ENCODE data around the gene SSBP4. TPM values are rescaled to one million over a fixed set of nuclear protein-coding genes. Genes with fewer than 3 reads are reported as not detected.

SSBP4 gene
- total and polyA plus RNA-seq, 9 of the 15 experiments (the other 6 are each of a cell fraction or from before 2014, with no cell fraction given), result 1.1 to 189 (median 39.0) TPM

- peak; percentile 82 for TF ChIP-seq ZNF589 (CRISPR knock-in tag; IDR thresholded peaks at IDR 0.05; ENCODE audit: low read depth)
- no peak for TF ChIP-seq SMARCC2 (IDR thresholded peaks at IDR 0.05; ENCODE audit: low read depth)
- TF ChIP-seq TAF7 (tag; IDR thresholded peaks at IDR 0.05), result no peak
- no peak for TF ChIP-seq ZC3H8 (IDR thresholded peaks at IDR 0.05)
- TF ChIP-seq NR2C1 (IDR thresholded peaks at IDR 0.05), result no peak
- TF ChIP-seq NR2C1 (tag; IDR thresholded peaks at IDR 0.05), result peak; percentile 62; the same call in 1 of the 2 replicates
- TF ChIP-seq MEF2D (tag; conservative IDR thresholded peaks at IDR 0.05; ENCODE audit: low read depth), result no peak
- TF ChIP-seq ZC3H4 (CRISPR knock-in tag; IDR thresholded peaks at IDR 0.05; ENCODE audit: borderline replicate concordance), result no peak
- peak; percentile 94 for TF ChIP-seq GABPA (tag; conservative IDR thresholded peaks at IDR 0.05; ENCODE audit: low read depth)
- no peak for TF ChIP-seq NFRKB (IDR thresholded peaks at IDR 0.05; ENCODE audit: low read depth)
- no peak for TF ChIP-seq GATAD2B (IDR thresholded peaks at IDR 0.05; ENCODE audit: borderline replicate concordance)
- TF ChIP-seq MYBL2 (IDR thresholded peaks at IDR 0.05; ENCODE audit: low read depth), result no peak
- TF ChIP-seq MYBL2 (CRISPR knock-in tag; IDR thresholded peaks at IDR 0.05; ENCODE audit: borderline replicate concordance), result no peak
- TF ChIP-seq MYC (IDR thresholded peaks at IDR 0.05; ENCODE audit: low read depth, low read length), result peak; percentile 88
- TF ChIP-seq MYC (CRISPR knock-in tag; IDR thresholded peaks at IDR 0.05; ENCODE audit: borderline replicate concordance, low read depth), result peak; percentile 51; the same call in 1 of the 2 replicates
- TF ChIP-seq LARP7 (IDR thresholded peaks at IDR 0.05), result no peak
- TF ChIP-seq PHB2 (IDR thresholded peaks at IDR 0.05; ENCODE audit: low read depth), result no peak
- TF ChIP-seq, protein P1, sequence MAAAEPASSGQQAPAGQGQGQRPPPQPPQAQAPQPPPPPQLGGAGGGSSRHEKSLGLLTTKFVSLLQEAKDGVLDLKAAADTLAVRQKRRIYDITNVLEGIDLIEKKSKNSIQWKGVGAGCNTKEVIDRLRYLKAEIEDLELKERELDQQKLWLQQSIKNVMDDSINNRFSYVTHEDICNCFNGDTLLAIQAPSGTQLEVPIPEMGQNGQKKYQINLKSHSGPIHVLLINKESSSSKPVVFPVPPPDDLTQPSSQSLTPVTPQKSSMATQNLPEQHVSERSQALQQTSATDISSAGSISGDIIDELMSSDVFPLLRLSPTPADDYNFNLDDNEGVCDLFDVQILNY (CRISPR knock-in tag; IDR thresholded peaks at IDR 0.05), result no peak
- no peak for TF ChIP-seq NCOA1 (IDR thresholded peaks at IDR 0.05; ENCODE audit: low read depth)
- no peak for TF ChIP-seq BMI1 (IDR thresholded peaks at IDR 0.05; ENCODE audit: low read length)
- TF ChIP-seq MAZ (CRISPR knock-in tag; conservative IDR thresholded peaks at IDR 0.05 in 1 of 2, IDR thresholded peaks at IDR 0.05 in 1 of 2), result peak; percentile 38 to 48; a peak in 2 of 4 replicates
- no peak for TF ChIP-seq ZNF239 (CRISPR knock-in tag; IDR thresholded peaks at IDR 0.05)
- TF ChIP-seq PPARD (CRISPR knock-in tag; IDR thresholded peaks at IDR 0.05), result no peak
- TF ChIP-seq ZKSCAN1 (IDR thresholded peaks at IDR 0.05; ENCODE audit: low read depth, low read length), result no peak
- TF ChIP-seq, protein P2, sequence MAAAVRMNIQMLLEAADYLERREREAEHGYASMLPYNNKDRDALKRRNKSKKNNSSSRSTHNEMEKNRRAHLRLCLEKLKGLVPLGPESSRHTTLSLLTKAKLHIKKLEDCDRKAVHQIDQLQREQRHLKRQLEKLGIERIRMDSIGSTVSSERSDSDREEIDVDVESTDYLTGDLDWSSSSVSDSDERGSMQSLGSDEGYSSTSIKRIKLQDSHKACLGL (CRISPR knock-in tag; IDR thresholded peaks at IDR 0.05; ENCODE audit: borderline replicate concordance, poor library complexity, severe bottlenecking), result no peak
- TF ChIP-seq RNF219 (CRISPR knock-in tag; IDR thresholded peaks at IDR 0.05), result no peak
- no peak for TF ChIP-seq FOXM1 (IDR thresholded peaks at IDR 0.05; ENCODE audit: low read depth)
- no peak for TF ChIP-seq FOXM1 (CRISPR knock-in tag; IDR thresholded peaks at IDR 0.05; ENCODE audit: low read depth)
- no peak for TF ChIP-seq ZNF644 (tag; IDR thresholded peaks at IDR 0.05; ENCODE audit: low read depth)
These were observed 59.5 kb downstream of the SSBP4 start (continued) for GRCh38 chr19:18478545-18479311.

All from K562 (cell line).